ENCODE results near the gene PRKCZ.

PRKCZ gene

DNA sequence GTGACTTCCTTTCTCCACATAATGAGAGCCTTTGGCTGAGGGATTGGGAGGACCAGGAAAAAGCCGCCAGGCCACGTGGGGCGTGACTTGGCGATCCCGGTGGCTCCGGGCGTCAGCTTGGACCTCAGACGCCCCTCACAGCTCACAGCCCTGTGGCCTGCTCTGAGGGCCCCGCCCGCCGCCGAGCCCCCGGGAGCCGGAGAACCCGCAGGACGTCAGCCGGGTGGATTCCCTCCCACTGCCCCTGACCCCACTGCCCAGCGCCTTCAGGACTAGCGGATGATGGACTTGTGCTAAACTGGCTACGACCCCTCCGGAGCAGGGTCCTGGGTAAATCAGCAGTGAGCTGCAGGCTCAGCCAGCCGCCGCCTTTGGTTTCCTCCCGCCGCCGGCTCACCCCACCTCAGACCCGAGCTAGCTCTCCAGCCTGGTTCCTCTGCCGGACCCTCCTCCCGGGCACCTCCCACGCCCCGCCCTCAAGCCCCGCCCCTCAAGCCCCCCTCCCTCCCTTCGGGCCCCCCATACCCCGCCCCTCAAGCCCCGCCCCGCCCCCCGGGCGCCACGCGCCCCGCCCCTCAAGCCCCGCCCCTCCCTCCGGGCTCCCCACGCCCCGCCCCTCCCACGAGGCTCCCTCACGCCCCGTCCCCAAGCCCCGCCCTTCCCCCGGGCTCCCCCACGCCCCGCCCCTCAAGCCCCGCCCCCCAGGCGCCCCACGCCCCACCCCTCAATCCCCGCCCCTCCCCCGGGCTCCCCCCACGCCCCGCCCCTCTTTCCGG is 154.4 kb downstream of the PRKCZ start:
- DNase-seq (ENCODE audit: low read depth) = peak; percentile 83
- TF ChIP-seq, protein P1, sequence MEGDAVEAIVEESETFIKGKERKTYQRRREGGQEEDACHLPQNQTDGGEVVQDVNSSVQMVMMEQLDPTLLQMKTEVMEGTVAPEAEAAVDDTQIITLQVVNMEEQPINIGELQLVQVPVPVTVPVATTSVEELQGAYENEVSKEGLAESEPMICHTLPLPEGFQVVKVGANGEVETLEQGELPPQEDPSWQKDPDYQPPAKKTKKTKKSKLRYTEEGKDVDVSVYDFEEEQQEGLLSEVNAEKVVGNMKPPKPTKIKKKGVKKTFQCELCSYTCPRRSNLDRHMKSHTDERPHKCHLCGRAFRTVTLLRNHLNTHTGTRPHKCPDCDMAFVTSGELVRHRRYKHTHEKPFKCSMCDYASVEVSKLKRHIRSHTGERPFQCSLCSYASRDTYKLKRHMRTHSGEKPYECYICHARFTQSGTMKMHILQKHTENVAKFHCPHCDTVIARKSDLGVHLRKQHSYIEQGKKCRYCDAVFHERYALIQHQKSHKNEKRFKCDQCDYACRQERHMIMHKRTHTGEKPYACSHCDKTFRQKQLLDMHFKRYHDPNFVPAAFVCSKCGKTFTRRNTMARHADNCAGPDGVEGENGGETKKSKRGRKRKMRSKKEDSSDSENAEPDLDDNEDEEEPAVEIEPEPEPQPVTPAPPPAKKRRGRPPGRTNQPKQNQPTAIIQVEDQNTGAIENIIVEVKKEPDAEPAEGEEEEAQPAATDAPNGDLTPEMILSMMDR (conservative IDR thresholded peaks at IDR 0.05; ENCODE audit: low read depth, low read length) = no peak
- peak overlapping the region; percentile 65 for H3K4me3 ChIP-seq (ENCODE audit: low read depth, low read length)

DNA sequence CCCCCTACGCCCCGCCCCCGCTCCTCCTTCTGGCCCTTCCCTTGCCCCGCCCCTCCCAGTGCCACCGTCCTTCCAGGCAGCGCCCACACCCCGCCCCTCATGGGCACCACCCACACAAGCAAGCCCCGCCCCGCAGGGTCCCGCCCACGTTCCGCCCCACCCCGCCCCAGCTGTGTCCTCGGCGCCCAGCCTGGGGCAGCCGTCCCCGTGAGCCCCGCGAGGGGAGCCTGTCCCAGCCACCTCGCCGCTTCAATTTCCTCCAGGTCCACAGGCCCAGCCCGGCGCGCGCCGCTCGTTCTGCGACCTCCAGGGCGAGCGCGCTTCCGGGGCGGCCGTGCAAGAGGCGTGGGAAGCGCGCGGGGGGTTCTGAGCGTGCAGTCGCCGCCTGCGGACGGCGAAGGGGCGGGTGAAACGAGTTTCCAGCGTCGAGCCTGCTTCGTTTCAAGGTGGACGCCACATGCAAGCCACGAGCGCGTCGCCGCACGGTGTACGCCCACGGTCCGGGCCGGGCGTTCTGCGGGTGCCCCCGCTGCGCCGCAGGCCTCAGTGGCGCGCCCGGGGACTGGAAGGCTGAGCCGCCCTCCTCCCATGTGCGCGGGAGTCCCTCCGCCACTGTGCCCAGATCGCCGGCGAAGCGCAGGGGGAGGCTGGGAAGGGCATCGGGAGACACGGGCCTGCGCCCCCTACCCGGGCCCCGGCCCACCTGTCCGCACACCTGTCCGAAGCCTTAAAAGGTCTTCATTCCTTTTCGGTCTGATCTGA is 155.2 kb downstream of the PRKCZ start:
- peak overlapping the region; percentile 62 for H3K4me3 ChIP-seq (ENCODE audit: low read depth, low read length)
- TF ChIP-seq, protein P1 (conservative IDR thresholded peaks at IDR 0.05; ENCODE audit: low read depth, low read length) = no peak

DNA sequence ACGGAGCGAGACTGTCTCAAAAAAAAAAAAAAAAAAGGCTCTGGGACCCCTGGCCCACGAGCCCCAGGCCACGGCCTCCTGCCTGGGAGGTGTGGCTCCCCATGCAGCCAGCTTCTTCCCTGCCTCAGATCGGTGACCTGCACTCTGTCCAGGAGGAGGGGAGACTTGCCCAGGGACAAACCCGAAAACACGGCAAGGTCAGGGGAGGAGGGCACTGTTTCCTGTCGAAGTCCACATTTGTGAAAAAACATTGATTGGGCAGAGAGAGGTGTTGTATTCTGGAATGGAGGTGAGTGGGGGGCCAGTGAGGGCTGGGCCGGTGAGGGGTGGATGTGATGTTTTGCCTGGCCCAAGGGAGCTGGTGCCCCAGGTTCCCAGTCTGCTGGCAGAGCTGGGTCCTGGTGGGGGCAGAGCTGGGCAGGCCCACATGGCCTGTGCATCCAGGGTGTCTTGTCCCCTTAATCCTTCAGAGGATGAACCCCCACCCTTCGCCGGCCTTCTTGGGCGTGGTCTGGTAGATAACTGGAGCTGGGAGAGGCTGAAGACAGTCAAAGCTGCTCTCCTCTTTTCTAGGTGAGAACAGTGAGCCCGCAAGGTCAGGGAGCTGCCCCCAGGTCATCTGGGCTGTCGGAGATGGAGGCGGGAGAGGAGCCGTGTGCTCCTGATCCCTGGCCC is 156.7 kb downstream of the PRKCZ start:
- H3K4me3 ChIP-seq (ENCODE audit: low read depth, low read length) = no peak overlapping the region
- DNase-seq (ENCODE audit: low read depth) = no peak
- TF ChIP-seq, protein P1 (conservative IDR thresholded peaks at IDR 0.05; ENCODE audit: low read depth, low read length) = no peak

More for the DNA sequence above, 155.2 kb downstream of the PRKCZ start:
- DNase-seq (ENCODE audit: low read depth) = peak; percentile 96

DNA sequence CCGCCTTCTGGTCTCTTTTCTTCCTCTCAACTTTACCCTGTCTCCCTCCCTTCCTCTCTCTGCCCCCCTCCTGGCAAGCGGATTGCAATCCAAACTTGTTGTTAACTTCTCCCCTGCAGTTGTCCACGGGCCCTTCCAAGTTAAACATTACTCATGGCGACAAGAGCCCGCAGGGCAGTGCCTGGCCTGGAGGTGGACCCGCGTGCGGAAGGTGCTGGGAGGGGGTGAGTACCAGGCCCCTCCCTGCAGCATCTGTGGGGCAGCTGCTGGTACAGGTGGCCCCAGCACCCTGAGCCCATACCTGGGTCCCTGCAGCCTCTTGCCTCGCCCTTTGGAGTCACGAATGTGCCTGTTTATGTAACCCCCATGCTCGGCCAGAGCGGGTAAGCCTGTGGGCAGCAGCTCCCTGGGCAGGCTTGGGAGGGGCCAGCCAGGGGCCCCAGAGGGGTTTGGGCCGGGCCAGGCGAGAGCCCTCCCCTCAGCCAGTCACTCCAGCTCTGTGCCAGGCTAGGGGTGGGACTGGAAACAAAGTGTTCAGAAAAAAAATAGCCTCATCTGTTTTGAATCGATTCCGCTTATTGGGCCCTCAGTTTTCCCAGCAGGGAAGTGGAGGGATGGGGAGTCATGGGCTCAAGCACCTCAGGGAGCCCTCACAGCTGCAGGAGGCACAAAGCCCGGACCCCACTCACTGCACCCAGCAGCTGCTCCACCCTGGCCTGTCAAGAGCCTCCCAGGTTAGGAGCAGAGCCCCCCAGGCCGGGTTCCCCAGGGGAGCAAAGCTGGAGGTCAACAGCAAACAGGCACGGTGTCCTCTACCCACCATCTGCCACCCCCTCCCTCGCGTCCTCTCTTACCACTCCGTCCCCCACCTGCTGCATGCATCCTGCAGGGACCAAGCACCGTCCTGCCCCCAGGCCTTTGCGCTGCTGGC is 158.4 kb downstream of the PRKCZ start:
- DNase-seq (ENCODE audit: low read depth) = peak; percentile 79
- H3K4me3 ChIP-seq (ENCODE audit: low read depth, low read length) = no peak overlapping the region
- TF ChIP-seq, protein P1 (conservative IDR thresholded peaks at IDR 0.05; ENCODE audit: low read depth, low read length) = no peak

DNA sequence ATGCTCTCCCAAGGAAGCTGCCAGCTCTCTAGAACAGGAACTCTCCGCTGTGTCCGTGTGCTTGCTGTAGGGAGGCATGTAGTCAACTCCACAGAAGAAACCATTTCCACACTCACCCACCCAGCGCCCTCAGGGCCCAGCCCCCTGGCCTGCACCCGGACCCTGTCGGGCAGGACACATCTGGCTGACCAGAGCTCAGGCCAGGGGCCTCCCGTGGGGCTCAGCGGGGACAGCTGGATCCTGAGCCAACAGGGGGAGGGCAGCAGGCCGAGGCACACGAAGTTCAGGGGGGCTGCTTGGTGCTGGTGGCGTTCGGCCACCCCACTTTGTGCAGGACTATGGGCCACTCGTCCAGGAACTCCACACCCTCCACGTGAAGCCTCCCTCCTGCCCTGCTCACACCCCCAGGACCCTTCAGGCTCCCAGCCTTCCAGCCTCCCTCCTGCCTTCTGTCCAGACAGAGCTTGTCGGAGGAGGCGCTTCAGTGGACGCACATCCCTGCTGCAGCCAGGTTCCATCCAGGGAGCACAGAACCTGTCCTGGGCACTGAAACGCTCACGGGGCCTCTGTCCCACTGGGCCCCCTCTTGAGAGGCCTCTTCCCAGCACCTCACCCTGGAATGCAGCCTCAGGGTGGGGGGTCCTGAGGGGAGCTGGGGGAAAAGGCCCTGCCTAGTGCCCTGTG is 159.3 kb downstream of the PRKCZ start:
- TF ChIP-seq, protein P1 (conservative IDR thresholded peaks at IDR 0.05; ENCODE audit: low read depth, low read length) = no peak
- H3K4me3 ChIP-seq (ENCODE audit: low read depth, low read length) = no peak overlapping the region
- peak; percentile 36 for DNase-seq (ENCODE audit: low read depth)

Data from choroid plexus epithelial cell (primary cell).